GM12878 (cell line): ENCODE data around the gene SLC15A3. TPM values are rescaled to one million over a fixed set of nuclear protein-coding genes. Genes with fewer than 3 reads are reported as not detected.

Experiments used
- ATAC-seq: fragments of 200-7000 bp; cut with Tn5 transposase; 3 replicates; pipeline ENCODE4 v1.9.1; 2020; ENCODE audit warnings: mild to moderate bottlenecking, moderate library complexity
- BruUV-seq: library from RNA; stranded (reverse); fragments of 400-500 nt; replicated peaks from 2 replicates; lab custom pipeline; 2021; lab: Mats Ljungman, UMichigan
- CTCF ChIA-PET: fragments of 300-600 bp; sonication (Branson Sonifier 250); formaldehyde crosslinking; extraction: SDS; loops from one replicate; lab custom pipeline; 2021; ENCODE audit warnings: inconsistent platforms; lab: Yijun Ruan, JAX
- POLR2A ChIA-PET: fragments of 350-600 bp; formaldehyde crosslinking; extraction: SDS; loops from one replicate; lab custom pipeline; 2021; ENCODE audit warnings: inconsistent platforms; lab: Charles Lee
- RAD21 ChIA-PET: fragments of 300-600 bp; sonication (Branson Sonifier 250); formaldehyde crosslinking; loops from one replicate; lab custom pipeline; 2023; ENCODE audit warnings: antibody characterized with exemption; ENCODE audit not compliant: unreplicated experiment; lab: Charles Lee
- SMC1A ChIA-PET: fragments of 300-600 bp; sonication (Branson Sonifier 250); formaldehyde crosslinking; loops from one replicate; lab custom pipeline; 2023; ENCODE audit not compliant: unreplicated experiment, uncharacterized antibody; lab: Charles Lee
- DNase-seq: peaks from one replicate; pipeline ENCODE4 v3.0.0-alpha.2; 2011; ENCODE audit warnings: low read depth, low spot score
- FAIRE-seq: peaks from 3 replicates; lab custom pipeline; 2011; peaks lifted over from hg19 to GRCh38; lab: Jason Lieb, UNC
- H2AFZ ChIP-seq: 2 replicates; pipeline ENCODE4 v1.6.0; 2011; ENCODE audit warnings: low read depth, low read length, control low read depth; ENCODE audit not compliant: control insufficient read depth
- H3K27ac ChIP-seq: 2 replicates; pipeline ENCODE4 v1.5.1; 2011; ENCODE audit warnings: control low read depth; ENCODE audit not compliant: control insufficient read depth, insufficient read depth
- H3K27me3 ChIP-seq, 2 experiments: replicated peaks in 1 of 2; 2 replicates each; pipeline versions ENCODE4 v1.6.0 to v1.6.1; 2011; ENCODE audit warnings: low read length in 1 of 2; ENCODE audit not compliant: control insufficient read depth in 2 of 2, insufficient read depth in 2 of 2
- H3K36me3 ChIP-seq, 2 experiments: 2 replicates each; pipeline ENCODE4 v1.5.1; 2011; ENCODE audit warnings: low read length in 1 of 2; ENCODE audit not compliant: control insufficient read depth in 2 of 2, insufficient read depth in 2 of 2
- H3K4me1 ChIP-seq: 2 replicates; pipeline ENCODE4 v1.6.1; 2011; ENCODE audit warnings: mild to moderate bottlenecking, low read length, moderate library complexity, mixed read lengths; ENCODE audit not compliant: control insufficient read depth, insufficient read depth
- H3K4me2 ChIP-seq: 2 replicates; pipeline ENCODE4 v1.6.0; 2011; ENCODE audit warnings: control low read depth; ENCODE audit not compliant: control insufficient read depth, insufficient read depth
- H3K4me3 ChIP-seq: fragments of 200-600 bp; sonication (generic); 2 replicates; pipeline ENCODE4 v1.5.1; 2016
- H3K79me2 ChIP-seq: 2 replicates; pipeline ENCODE4 v1.6.0; 2011; ENCODE audit warnings: low read length; ENCODE audit not compliant: control insufficient read depth, insufficient read depth
- H3K9ac ChIP-seq: 2 replicates; pipeline ENCODE4 v1.8.0; 2011; ENCODE audit warnings: low read length, control low read depth, mixed read lengths; ENCODE audit not compliant: control insufficient read depth, insufficient read depth
- H3K9me3 ChIP-seq: replicated peaks from 3 replicates; pipeline ENCODE4 v1.5.1; 2011; ENCODE audit warnings: mild to moderate bottlenecking, low read length; ENCODE audit not compliant: control insufficient read depth, insufficient read depth
- H4K20me1 ChIP-seq: 2 replicates; pipeline ENCODE4 v1.6.0; 2011; ENCODE audit not compliant: control insufficient read depth, insufficient read depth
- CEBPZ ChIP-seq: fragments of 150-350 bp; IDR thresholded peaks from 2 replicates; pipeline ENCODE4 v1.6.1; 2016; ENCODE audit warnings: low read depth, low read length
- E2F8 ChIP-seq: fragments of 450-650 bp; IDR thresholded peaks from 2 replicates; pipeline ENCODE4 v1.6.1; 2018; ENCODE audit warnings: mild to moderate bottlenecking, low read depth, moderate library complexity; ENCODE audit not compliant: partially characterized antibody
- FOS ChIP-seq: IDR thresholded peaks from 3 replicates; pipeline ENCODE4 v1.6.1; 2011; ENCODE audit warnings: borderline replicate concordance; ENCODE audit not compliant: insufficient read length; ENCODE audit errors: extremely low read depth
- FOXM1 ChIP-seq: IDR thresholded peaks from 2 replicates; pipeline ENCODE4 v1.6.1; 2012; ENCODE audit warnings: low read depth, mild to moderate bottlenecking, inconsistent platforms, low read length, moderate library complexity
- GATAD2B ChIP-seq: fragments of 450-650 bp; conservative IDR thresholded peaks from 2 replicates; pipeline ENCODE4 v1.6.1; 2017; ENCODE audit warnings: low read depth, mild to moderate bottlenecking, moderate library complexity
- LARP7 ChIP-seq: fragments of 450-650 bp; IDR thresholded peaks from 2 replicates; pipeline ENCODE4 v1.6.1; 2017; ENCODE audit warnings: mild to moderate bottlenecking
- MXI1 ChIP-seq: fragments of 150-350 bp; IDR thresholded peaks from 2 replicates; pipeline ENCODE4 v1.6.1; 2011; ENCODE audit warnings: low read depth, mild to moderate bottlenecking, inconsistent platforms, low read length, improper control_type of control experiment
- POLR2A ChIP-seq: IDR thresholded peaks from 2 replicates; pipeline ENCODE4 v1.6.1; 2011; ENCODE audit warnings: low read depth, mild to moderate bottlenecking, low read length
- SMAD5 ChIP-seq: IDR thresholded peaks from 2 replicates; pipeline ENCODE4 v1.6.1; 2016; ENCODE audit warnings: antibody characterized with exemption, low read depth
- TCF3 ChIP-seq: IDR thresholded peaks from 2 replicates; pipeline ENCODE4 v1.6.1; 2012; ENCODE audit warnings: low read depth, mild to moderate bottlenecking, low read length, borderline replicate concordance; ENCODE audit not compliant: insufficient read depth
- ZNF274 ChIP-seq: IDR thresholded peaks from one replicate; pipeline ENCODE4 v1.8.0; 2011; ENCODE audit not compliant: insufficient read length, insufficient read depth
- ZNF592 ChIP-seq: fragments of 450-650 bp; IDR thresholded peaks from 2 replicates; pipeline ENCODE4 v1.6.1; 2017; ENCODE audit warnings: mild to moderate bottlenecking, moderate library complexity
- WGBS: methylation state at CpG from one replicate; pipeline ENCODE4 v1.1.6; 2016; ENCODE audit warnings: low lambda C conversion rate; ENCODE audit not compliant: insufficient replicate concordance, insufficient coverage; ENCODE audit errors: missing lambda C conversion rate; 5-methylcytosine and 5-hydroxymethylcytosine counted together
- in situ Hi-C: fragments of 300-500 bp; cut with MboI; formaldehyde crosslinking; loops from 9 replicates; pipeline ENCODE4 v1.14.3; 2018; ENCODE audit warnings: mixed read lengths
- intact Hi-C: fragments of 100-400 bp; cut with micrococcal nuclease; formaldehyde crosslinking; loops from one replicate; pipeline ENCODE4 v1.14.2; 2022; ENCODE audit not compliant: unreplicated experiment
- polyA plus RNA-seq, 11 experiments: library from polyadenylated mRNA; depleted of rRNA in 4 of 11; unstranded in 6 of 11; stranded (reverse) in 5 of 11; fragments of >200 nt; fragmentation: Nextera tagmentation in 4 of 11; fragmentation: Illumina TruSeq in 1 of 11; extraction: Ambion mirVana in 4 of 11; extraction: Trizol in 1 of 11; gene quantifications; 1 replicate in 1 of 11; 2 replicates in 10 of 11; pipeline versions ENCODE4 v1.2.1 to v1.2.3, GENCODE V29; 2011 to 2016; ENCODE audit warnings: inconsistent platforms in 2 of 11, missing spikeins in 2 of 11, low read depth in 1 of 11
- total RNA-seq, 4 experiments: library from RNA; depleted of rRNA in 3 of 4; stranded (reverse); fragments of >200 nt in 3 of 4; fragmentation: Illumina TruSeq in 1 of 4; extraction: Trizol in 1 of 4; gene quantifications; 2 replicates each; pipeline versions ENCODE4 v1.2.1 to v1.2.3, GENCODE V29; 2013 to 2021

SLC15A3 gene
- total and polyA plus RNA-seq, 10 of the 15 experiments (the other 5 are each of a cell fraction or from before 2014, with no cell fraction given) = 17.7 to 102 (median 55.8) TPM

GRCh38 chr11:60935676-60936442 is 16.1 kb downstream of the SLC15A3 start:
- Histone ChIP-seq H3K9me3 (no peaks in the 10 kb centered on the region), H3K9ac (no peak overlapping the region), H3K4me3 (no peak overlapping the region), H4K20me1 (no peaks in the 10 kb centered on the region), H3K36me3 (peaks cover 11 to 13% of the 10 kb centered on the region in 2 experiments), H2AFZ (no peak overlapping the region), H3K27ac (no peak overlapping the region), H3K27me3 (no peaks in the 10 kb centered on the region), H3K4me2 (no peak overlapping the region), H3K79me2 (no peaks in the 10 kb centered on the region), H3K4me1 (peaks cover 17% of the 10 kb centered on the region)
- intact Hi-C loops (no loop called here), in situ Hi-C loops (no loop called here)
- ChIA-PET RAD21 (no interaction called here), CTCF (interaction anchor here (1.3 kb wide), 1 partner anchor 20 kb away, joined by 4 read pairs; no protein-coding TSS in a partner anchor), SMC1A (no interaction called here), POLR2A (no interaction called here)
- DNase-seq (no peak), FAIRE-seq (no peak), ATAC-seq (peak; percentile 26)
- WGBS = 71% methylated on average over 25 of the region's 27 CpGs
- no TSS peak for BruUV-seq
- no peak for TF ChIP-seq TCF3
- no peak for TF ChIP-seq FOS
- TF ChIP-seq MXI1 = no peak
- no peak for TF ChIP-seq CEBPZ
- TF ChIP-seq FOXM1 = no peak
- peak; percentile 43; the same call in 1 of the 2 replicates for TF ChIP-seq SMAD5
- no peak for TF ChIP-seq ZNF274
- peak; percentile 86 for TF ChIP-seq POLR2A
- no peak for TF ChIP-seq GATAD2B
- no peak for TF ChIP-seq E2F8
- TF ChIP-seq LARP7 = 0 out of 2 replicates have a peak, but pooled peaks have one; percentile 43
- TF ChIP-seq ZNF592 = no peak
